H1 (cell line): ENCODE results near the gene VDAC2. TPM values are rescaled to one million over a fixed set of nuclear protein-coding genes. Genes with fewer than 3 reads are reported as not detected.

Experiments
- CTCF ChIA-PET: fragments of 300-600 bp; sonication (Branson Sonifier 250); formaldehyde crosslinking; loops from one replicate; lab custom pipeline; 2021; ENCODE audit not compliant: partially characterized antibody; lab: Charles Lee
- POLR2A ChIA-PET: fragments of 300-600 bp; sonication (Branson Sonifier 250); formaldehyde crosslinking; loops from one replicate; lab custom pipeline; 2021; ENCODE audit warnings: inconsistent platforms; ENCODE audit not compliant: partially characterized antibody; lab: Charles Lee
- DNase-seq, 2 experiments: peaks; one replicate each; pipeline versions ENCODE4 v3.0.0 to v3.0.0-alpha.2; 2010 to 2022; ENCODE audit warnings: low spot score in 2 of 2, low read depth in 1 of 2, mixed read lengths in 1 of 2
- FAIRE-seq: peaks from 2 replicates; lab custom pipeline; 2011; peaks lifted over from hg19 to GRCh38; lab: Jason Lieb, UNC
- H2AFZ ChIP-seq: 2 replicates; pipeline ENCODE4 v1.8.1; 2012; ENCODE audit warnings: low read length, inconsistent platforms
- H2AK5ac ChIP-seq: 2 replicates; pipeline ENCODE4 v1.6.1; 2013; ENCODE audit warnings: low read depth, low read length
- H2BK120ac ChIP-seq: replicated peaks from 2 replicates; pipeline ENCODE3; 2013; ENCODE audit warnings: low read depth, low read length, inconsistent platforms
- H2BK12ac ChIP-seq: 2 replicates; pipeline ENCODE4 v1.6.1; 2013; ENCODE audit warnings: low read depth, low read length
- H2BK15ac ChIP-seq: 2 replicates; pipeline ENCODE4 v1.6.1; 2013; ENCODE audit warnings: low read length
- H2BK20ac ChIP-seq: 2 replicates; pipeline ENCODE4 v1.6.1; 2013; ENCODE audit warnings: low read length
- H2BK5ac ChIP-seq: 2 replicates; pipeline ENCODE4 v1.6.1; 2013; ENCODE audit warnings: low read depth, low read length
- H3K14ac ChIP-seq: 2 replicates; pipeline ENCODE4 v1.6.1; 2013; ENCODE audit warnings: inconsistent platforms; ENCODE audit not compliant: insufficient read length
- H3K18ac ChIP-seq: 2 replicates; pipeline ENCODE4 v1.6.1; 2013; ENCODE audit warnings: low read length; ENCODE audit errors: extremely low read depth
- H3K23ac ChIP-seq: 2 replicates; pipeline ENCODE4 v1.6.1; 2013; ENCODE audit warnings: inconsistent platforms; ENCODE audit not compliant: insufficient read length
- H3K23me2 ChIP-seq: 2 replicates; pipeline ENCODE4 v1.6.1; 2013; ENCODE audit warnings: low read depth, low read length
- H3K27ac ChIP-seq: 2 replicates; pipeline ENCODE4 v1.6.1; 2011; ENCODE audit warnings: low read depth, low read length, inconsistent platforms
- H3K27me3 ChIP-seq, 4 experiments: replicated peaks in 1 of 4; 1 replicate in 1 of 4; 2 replicates in 3 of 4; pipeline versions ENCODE4 v1.6.1 to v1.8.1; 2011 to 2013; ENCODE audit warnings: low read length in 3 of 4, mild to moderate bottlenecking in 3 of 4, inconsistent platforms in 2 of 4, mixed read lengths in 2 of 4, moderate library complexity in 1 of 4; ENCODE audit not compliant: control insufficient read depth in 3 of 4, insufficient read depth in 3 of 4; ENCODE audit errors: extremely low read depth in 1 of 4
- H3K36me3 ChIP-seq, 4 experiments: 2 replicates each; pipeline versions ENCODE4 v1.6.1 to v1.8.1; 2011 to 2013; ENCODE audit warnings: mild to moderate bottlenecking in 4 of 4, low read length in 3 of 4, moderate library complexity in 2 of 4, control low read depth in 1 of 4, inconsistent platforms in 1 of 4; ENCODE audit not compliant: insufficient read depth in 4 of 4, control insufficient read depth in 2 of 4
- H3K4ac ChIP-seq: replicated peaks from 2 replicates; pipeline ENCODE3; 2013; ENCODE audit warnings: low read length, low read depth, mixed read lengths, inconsistent platforms; ENCODE audit not compliant: insufficient read length
- H3K4me1 ChIP-seq, 4 experiments: replicated peaks in 1 of 4; 1 replicate in 1 of 4; 2 replicates in 3 of 4; pipeline versions ENCODE4 v1.6.1 to v1.8.1; 2011 to 2013; ENCODE audit warnings: low read length in 3 of 4, inconsistent platforms in 2 of 4, mixed read lengths in 1 of 4; ENCODE audit not compliant: insufficient read depth in 4 of 4, control insufficient read depth in 3 of 4
- H3K4me2 ChIP-seq, 2 experiments: 2 replicates each; pipeline versions ENCODE4 v1.6.1 to v1.8.1; 2011 to 2013; ENCODE audit warnings: low read depth in 2 of 2, low read length in 2 of 2, control low read depth in 1 of 2, inconsistent platforms in 1 of 2, mild to moderate bottlenecking in 1 of 2; ENCODE audit not compliant: insufficient read depth in 1 of 2
- H3K4me3 ChIP-seq, 4 experiments: fragments of 200-600, 300-600 bp in 1 of 4; sonication (generic), shearing (Covaris generic), sonication (Bioruptor Twin) in 1 of 4; 2 replicates each; pipeline versions ENCODE4 v1.5.1 to v1.8.1; 2011 to 2016; ENCODE audit warnings: low read length in 4 of 4, low read depth in 3 of 4, control low read depth in 2 of 4, inconsistent platforms in 2 of 4, mild to moderate bottlenecking in 2 of 4, mixed read lengths in 1 of 4, moderate library complexity in 1 of 4; ENCODE audit not compliant: insufficient read depth in 2 of 4; ENCODE audit errors: extremely low read depth in 1 of 4
- H3K56ac ChIP-seq: replicated peaks from 2 replicates; pipeline ENCODE3; 2013; ENCODE audit warnings: low read depth, mild to moderate bottlenecking, mixed read lengths, low read length, inconsistent platforms; ENCODE audit not compliant: insufficient read length
- H3K79me1 ChIP-seq: 2 replicates; pipeline ENCODE4 v1.6.1; 2013; ENCODE audit warnings: low read depth, low read length, control low read depth
- H3K79me2 ChIP-seq, 2 experiments: 2 replicates each; pipeline versions ENCODE4 v1.6.1 to v1.8.1; 2012 to 2013; ENCODE audit warnings: low read length in 2 of 2, mild to moderate bottlenecking in 2 of 2, inconsistent platforms in 1 of 2; ENCODE audit not compliant: insufficient read depth in 2 of 2, control insufficient read depth in 1 of 2
- H3K9ac ChIP-seq, 4 experiments: replicated peaks in 1 of 4; 1 replicate in 1 of 4; 2 replicates in 3 of 4; pipeline versions ENCODE4 v1.6.1 to v1.8.1; 2011 to 2013; ENCODE audit warnings: low read depth in 3 of 4, low read length in 3 of 4, control low read depth in 2 of 4, mild to moderate bottlenecking in 2 of 4, moderate library complexity in 2 of 4, inconsistent platforms in 1 of 4; ENCODE audit errors: extremely low read depth in 1 of 4
- H3K9me3 ChIP-seq, 2 experiments: 2 replicates each; pipeline versions ENCODE4 v1.6.1 to v1.8.1; 2012 to 2013; ENCODE audit warnings: mild to moderate bottlenecking in 2 of 2, moderate library complexity in 2 of 2, control low read depth in 1 of 2, inconsistent platforms in 1 of 2, low read depth in 1 of 2, low read length in 1 of 2, mixed read lengths in 1 of 2; ENCODE audit not compliant: insufficient read depth in 2 of 2
- H4K20me1 ChIP-seq, 2 experiments: replicated peaks in 1 of 2; 2 replicates each; pipeline versions ENCODE3 to v1.8.1; 2011 to 2013; ENCODE audit warnings: inconsistent platforms in 2 of 2, low read length in 2 of 2, mild to moderate bottlenecking in 1 of 2; ENCODE audit not compliant: insufficient read depth in 2 of 2, control insufficient read depth in 1 of 2
- H4K5ac ChIP-seq: 2 replicates; pipeline ENCODE4 v1.6.1; 2013; ENCODE audit warnings: low read length, low read depth, mixed read lengths, inconsistent platforms; ENCODE audit not compliant: insufficient read length
- H4K8ac ChIP-seq: 2 replicates; pipeline ENCODE4 v1.8.0; 2013; ENCODE audit warnings: mild to moderate bottlenecking, moderate library complexity, low read length, inconsistent platforms; ENCODE audit not compliant: insufficient read depth; ENCODE audit errors: extremely low read depth
- H4K91ac ChIP-seq: replicated peaks from 2 replicates; pipeline ENCODE3; 2013; ENCODE audit warnings: low read length, mixed read lengths, inconsistent platforms; ENCODE audit not compliant: insufficient read length
- CBX8 ChIP-seq: fragments of 300-800, 300-1000 bp; sonication (generic); IDR thresholded peaks from 2 replicates; pipeline ENCODE4 v1.7.1; 2016; ENCODE audit warnings: low read depth, low read length, borderline replicate concordance
- CHD2 ChIP-seq: IDR thresholded peaks from 2 replicates; pipeline ENCODE4 v1.6.1; 2012; ENCODE audit warnings: low read length, improper control_type of control experiment
- POU5F1 ChIP-seq: IDR thresholded peaks from 2 replicates; pipeline ENCODE4 v1.6.1; 2011; ENCODE audit warnings: low read depth, mild to moderate bottlenecking, low read length, moderate library complexity
- SIRT6 ChIP-seq: IDR thresholded peaks from one replicate; pipeline ENCODE4 v1.7.1; 2012; ENCODE audit warnings: low read length, inconsistent platforms
- SIX5 ChIP-seq: IDR thresholded peaks from 2 replicates; pipeline ENCODE4 v1.6.1; 2011; ENCODE audit warnings: mild to moderate bottlenecking, low read depth, low read length
- TAF1 ChIP-seq: IDR thresholded peaks from 2 replicates; pipeline ENCODE4 v1.6.1; 2011; ENCODE audit warnings: mild to moderate bottlenecking, low read depth, low read length
- TAF7 ChIP-seq: optimal IDR thresholded peaks from 2 replicates; pipeline ENCODE3; 2011; ENCODE audit warnings: low read depth, mild to moderate bottlenecking, inconsistent platforms, low read length, moderate library complexity, borderline replicate concordance
- WGBS, 2 experiments: shearing (Covaris generic) in 1 of 2; methylation state at CpG; one replicate each; pipeline versions ENCODE4 v1.1.6 to v1.1.7; 2013 to 2015; ENCODE audit warnings: low lambda C conversion rate in 2 of 2, mixed read lengths in 2 of 2, inconsistent platforms in 1 of 2, low coverage in 1 of 2, missing lambda C conversion rate in 1 of 2; ENCODE audit not compliant: insufficient replicate concordance in 2 of 2, insufficient coverage in 1 of 2, insufficient read length in 1 of 2; ENCODE audit errors: extremely low coverage in 1 of 2, missing lambda C conversion rate in 1 of 2; 5-methylcytosine and 5-hydroxymethylcytosine counted together
- polyA plus RNA-seq, 7 experiments: library from polyadenylated mRNA; depleted of rRNA in 3 of 7; stranded (reverse) in 5 of 7; unstranded in 2 of 7; fragments of >200 nt in 5 of 7; fragments of 200-250 nt in 2 of 7; gene quantifications; 1 replicate in 5 of 7; 2 replicates in 1 of 7; 4 replicates in 1 of 7; pipeline versions ENCODE4 v1.2.1 to v1.2.3, GENCODE V29; 2011 to 2013; ENCODE audit warnings: missing spikeins in 2 of 7, mixed read lengths in 2 of 7
- total RNA-seq: library from RNA; stranded (reverse); fragmentation: NEBNext Ultra II Directional; extraction: Animal tissue kit (Norgen Biotek cat#: 25700); gene quantifications from 2 replicates; pipeline ENCODE4 v1.2.1, GENCODE V29; 2021
- TF ChIP-seq, protein P1 (sequence below): IDR thresholded peaks from 2 replicates; pipeline ENCODE4 v1.6.1; 2012; ENCODE audit warnings: low read length, inconsistent platforms

VDAC2 gene
- total and polyA plus RNA-seq, 2 of the 8 experiments (the other 6 are each of a cell fraction or from before 2014, with no cell fraction given): 89.8 to 284 TPM

GRCh38 chr10:75209921-75210281 is 695 bp upstream of the VDAC2 start:
- H2BK12ac ChIP-seq: no peak overlapping the region; the same call in 1 of the 2 replicates
- peak overlapping the region in 3 of 4 experiments; percentile 75 to 99 (median 95); a peak in 6 of 7 replicates for H3K9ac ChIP-seq
- H3K23ac ChIP-seq: no peak overlapping the region
- no peak overlapping the region for H2BK20ac ChIP-seq
- H3K56ac ChIP-seq: peak overlapping the region; percentile 90
- H3K27ac ChIP-seq: peak overlapping the region; percentile 100
- H4K8ac ChIP-seq: peak overlapping the region; percentile 100
- DNase-seq: no peak
- ChIA-PET POLR2A (interaction anchor here (0.6 to 36.7 kb wide), 9 partner anchors 9 to 54 kb away, joined by 3 to 801 read pairs (median 28); partner anchors contain the start of gene COMTD1), CTCF (interaction anchor here (1.0 to 11.0 kb wide), 9 partner anchors 10 to 101 kb away, joined by 3 to 128 read pairs (median 7); partner anchors contain the start of gene COMTD1)
- H2BK15ac ChIP-seq: no peak overlapping the region
- peak overlapping the region; percentile 3 for H2BK120ac ChIP-seq
- WGBS, 2 experiments: 29% methylated on average over 15 of the region's 19 CpGs; no CpG with 5 or more reads in 1 of the 2 experiments
- no peaks in the 10 kb centered on the region for H3K9me3 ChIP-seq
- H3K14ac ChIP-seq: no peak overlapping the region
- H2AFZ ChIP-seq: peak overlapping the region; percentile 43; the same call in 1 of the 2 replicates
- H3K79me2 ChIP-seq: peaks cover 15 to 39% of the 10 kb centered on the region in 2 experiments
- H3K4me2 ChIP-seq: peak overlapping the region; percentile 81 to 92
- peak overlapping the region; percentile 95 for H4K5ac ChIP-seq
- H3K4me1 ChIP-seq: peaks cover 5 to 20% (median 9%) of the 10 kb centered on the region in 4 experiments
- H4K20me1 ChIP-seq: peaks cover 0 to 10% of the 10 kb centered on the region in 2 experiments
- H3K23me2 ChIP-seq: peaks cover 10% of the 10 kb centered on the region
- peaks cover 2% of the 10 kb centered on the region; the same call in 1 of the 2 replicates for H3K79me1 ChIP-seq
- H3K36me3 ChIP-seq: peaks cover 4 to 31% (median 18%) of the 10 kb centered on the region in 4 experiments; a peak in 7 of 8 replicates
- no peak overlapping the region for H2AK5ac ChIP-seq
- H4K91ac ChIP-seq: peak overlapping the region; percentile 96
- peak overlapping the region; percentile 100 for H2BK5ac ChIP-seq
- TF ChIP-seq SIRT6: no peak
- TF ChIP-seq TAF1: peak; percentile 48; the same call in 1 of the 2 replicates
- TF ChIP-seq, protein P1, sequence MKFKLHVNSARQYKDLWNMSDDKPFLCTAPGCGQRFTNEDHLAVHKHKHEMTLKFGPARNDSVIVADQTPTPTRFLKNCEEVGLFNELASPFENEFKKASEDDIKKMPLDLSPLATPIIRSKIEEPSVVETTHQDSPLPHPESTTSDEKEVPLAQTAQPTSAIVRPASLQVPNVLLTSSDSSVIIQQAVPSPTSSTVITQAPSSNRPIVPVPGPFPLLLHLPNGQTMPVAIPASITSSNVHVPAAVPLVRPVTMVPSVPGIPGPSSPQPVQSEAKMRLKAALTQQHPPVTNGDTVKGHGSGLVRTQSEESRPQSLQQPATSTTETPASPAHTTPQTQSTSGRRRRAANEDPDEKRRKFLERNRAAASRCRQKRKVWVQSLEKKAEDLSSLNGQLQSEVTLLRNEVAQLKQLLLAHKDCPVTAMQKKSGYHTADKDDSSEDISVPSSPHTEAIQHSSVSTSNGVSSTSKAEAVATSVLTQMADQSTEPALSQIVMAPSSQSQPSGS: no peak
- TF ChIP-seq POU5F1: no peak
- no peak for TF ChIP-seq SIX5
- TF ChIP-seq TAF7: no peak
- no peak for TF ChIP-seq CHD2
- TF ChIP-seq CBX8: no peak
- TF ChIP-seq, all 59 proteins: peak for 1
- peak overlapping the region; percentile 92 for H3K4ac ChIP-seq
- FAIRE-seq: no peak
- H3K18ac ChIP-seq: peak overlapping the region; percentile 89
- H3K27me3 ChIP-seq: no peaks in the 10 kb centered on the region
- peak overlapping the region; percentile 94 to 100 (median 96) for H3K4me3 ChIP-seq
